HEK293 (cell line): ENCODE measurements around the gene SLC4A1.
A peak's percentile ranks its signal among the peaks of the same experiment; 100 is the strongest.

Experiments used
- CTCF ChIA-PET: fragments of 350-600 bp; formaldehyde crosslinking; extraction: SDS; loops from one replicate; lab custom pipeline; 2021; ENCODE audit warnings: antibody characterized with exemption; lab: Yijun Ruan, JAX
- POLR2A ChIA-PET: fragments of 300-600 bp; formaldehyde crosslinking; extraction: SDS; loops from one replicate; lab custom pipeline; 2020; ENCODE audit warnings: antibody characterized with exemption, inconsistent platforms; lab: Yijun Ruan, JAX
- H3K27ac ChIP-seq: fragments of 200-500 bp; sonication (Bioruptor generic); 2 replicates; pipeline ENCODE4 v1.5.1; 2014; ENCODE audit warnings: low read depth, low read length, control low read depth, inconsistent platforms; ENCODE audit errors: extremely low read depth
- H3K36me3 ChIP-seq, 2 experiments: fragments of 200-500 bp in 1 of 2; sonication (Bioruptor generic) in 1 of 2; 1 replicate in 1 of 2; 2 replicates in 1 of 2; pipeline ENCODE4 v1.5.1; 2014 to 2017; ENCODE audit warnings: inconsistent platforms in 2 of 2, low read length in 2 of 2; ENCODE audit not compliant: control insufficient read depth in 2 of 2, insufficient read depth in 1 of 2
- H3K4me1 ChIP-seq: fragments of 200-500 bp; sonication (Bioruptor generic); 2 replicates; pipeline ENCODE4 v1.5.1; 2014; ENCODE audit warnings: mild to moderate bottlenecking, low read length, inconsistent platforms; ENCODE audit not compliant: control insufficient read depth, insufficient read depth
- H3K4me3 ChIP-seq: 2 replicates; pipeline ENCODE4 v1.5.1; 2011; ENCODE audit warnings: low read depth, mild to moderate bottlenecking, control low read depth, low read length, moderate library complexity
- H3K9me3 ChIP-seq: fragments of 200-500 bp; sonication (Bioruptor generic); 2 replicates; pipeline ENCODE4 v1.5.1; 2014; ENCODE audit warnings: low read depth, low read length, inconsistent platforms; ENCODE audit not compliant: control insufficient read depth, insufficient read depth
- BCL11B ChIP-seq: fragments of 450-650 bp; formaldehyde crosslinking; IDR thresholded peaks from 2 replicates; pipeline ENCODE4 v1.5.1; 2016; ENCODE audit warnings: low read depth, missing biosample characterization, missing genetic modification characterization
- INSM2 ChIP-seq: fragments of 450-650 bp; formaldehyde crosslinking; IDR thresholded peaks from 2 replicates; pipeline ENCODE4 v1.5.1; 2016; ENCODE audit warnings: missing biosample characterization, missing genetic modification characterization
- KLF8 ChIP-seq: fragments of 450-650 bp; formaldehyde crosslinking; IDR thresholded peaks from 2 replicates; pipeline ENCODE4 v1.5.1; 2016; ENCODE audit warnings: missing biosample characterization, missing genetic modification characterization
- KLF9 ChIP-seq: fragments of 450-650 bp; formaldehyde crosslinking; IDR thresholded peaks from 2 replicates; pipeline ENCODE4 v1.5.1; 2016; ENCODE audit warnings: missing biosample characterization, missing genetic modification characterization, low read depth
- PRDM1 ChIP-seq: fragments of 450-650 bp; formaldehyde crosslinking; IDR thresholded peaks from 2 replicates; pipeline ENCODE4; 2016; ENCODE audit warnings: missing biosample characterization, missing genetic modification characterization
- PRDM6 ChIP-seq: fragments of 450-650 bp; formaldehyde crosslinking; IDR thresholded peaks from 2 replicates; pipeline ENCODE4 v1.5.1; 2017; ENCODE audit warnings: missing biosample characterization, missing genetic modification characterization
- SP2 ChIP-seq: fragments of 450-650 bp; formaldehyde crosslinking; IDR thresholded peaks from 2 replicates; pipeline ENCODE4 v1.5.1; 2016; ENCODE audit warnings: missing biosample characterization, missing genetic modification characterization
- TCF7L2 ChIP-seq: IDR thresholded peaks from 2 replicates; pipeline ENCODE4 v1.6.1; 2011; ENCODE audit warnings: low read depth, mild to moderate bottlenecking, inconsistent platforms, low read length, moderate library complexity, borderline replicate concordance
- WT1 ChIP-seq: fragments of 450-650 bp; formaldehyde crosslinking; IDR thresholded peaks from 2 replicates; pipeline ENCODE4 v1.5.1; 2016; ENCODE audit warnings: missing biosample characterization, missing genetic modification characterization
- ZBTB10 ChIP-seq: fragments of 450-650 bp; formaldehyde crosslinking; IDR thresholded peaks from 2 replicates; pipeline ENCODE4 v1.5.1; 2016; ENCODE audit warnings: missing biosample characterization, missing genetic modification characterization
- ZBTB21 ChIP-seq: fragments of 450-650 bp; formaldehyde crosslinking; IDR thresholded peaks from 2 replicates; pipeline ENCODE4 v1.5.1; 2017; ENCODE audit warnings: missing biosample characterization, missing genetic modification characterization
- ZBTB48 ChIP-seq: fragments of 450-650 bp; formaldehyde crosslinking; IDR thresholded peaks from 2 replicates; pipeline ENCODE4 v1.5.1; 2016; ENCODE audit warnings: missing biosample characterization, missing genetic modification characterization
- ZBTB8A ChIP-seq: fragments of 450-650 bp; formaldehyde crosslinking; IDR thresholded peaks from 2 replicates; pipeline ENCODE4 v1.5.1; 2016; ENCODE audit warnings: missing biosample characterization, missing genetic modification characterization
- ZFP41 ChIP-seq: fragments of 450-650 bp; formaldehyde crosslinking; IDR thresholded peaks from 2 replicates; pipeline ENCODE4 v1.5.1; 2016; ENCODE audit warnings: missing biosample characterization, missing genetic modification characterization, borderline replicate concordance
- ZIC2 ChIP-seq: fragments of 450-650 bp; formaldehyde crosslinking; IDR thresholded peaks from 2 replicates; pipeline ENCODE4 v1.5.1; 2016; ENCODE audit warnings: missing biosample characterization, missing genetic modification characterization
- ZNF132 ChIP-seq: fragments of 450-650 bp; formaldehyde crosslinking; IDR thresholded peaks from 2 replicates; pipeline ENCODE4 v1.5.1; 2017; ENCODE audit warnings: missing biosample characterization, missing genetic modification characterization, borderline replicate concordance
- ZNF138 ChIP-seq: fragments of 450-650 bp; formaldehyde crosslinking; IDR thresholded peaks from 2 replicates; pipeline ENCODE4 v1.5.1; 2016; ENCODE audit warnings: missing biosample characterization, missing genetic modification characterization, borderline replicate concordance
- ZNF18 ChIP-seq: fragments of 450-650 bp; formaldehyde crosslinking; IDR thresholded peaks from 2 replicates; pipeline ENCODE4 v1.5.1; 2016; ENCODE audit warnings: missing biosample characterization, missing genetic modification characterization
- ZNF211 ChIP-seq: fragments of 450-650 bp; formaldehyde crosslinking; IDR thresholded peaks from 2 replicates; pipeline ENCODE4 v1.5.1; 2016; ENCODE audit warnings: low read depth, missing biosample characterization, missing genetic modification characterization
- ZNF404 ChIP-seq: fragments of 450-650 bp; formaldehyde crosslinking; IDR thresholded peaks from 2 replicates; pipeline ENCODE4 v1.5.1; 2017; ENCODE audit warnings: missing biosample characterization, missing genetic modification characterization
- ZNF426 ChIP-seq: fragments of 450-650 bp; formaldehyde crosslinking; IDR thresholded peaks from 2 replicates; pipeline ENCODE4 v1.5.1; 2017; ENCODE audit warnings: missing biosample characterization, missing genetic modification characterization, mild to moderate bottlenecking, inconsistent platforms, moderate library complexity
- ZNF521 ChIP-seq: fragments of 450-650 bp; formaldehyde crosslinking; IDR thresholded peaks from 2 replicates; pipeline ENCODE4 v1.5.1; 2017; ENCODE audit warnings: missing biosample characterization, mild to moderate bottlenecking, missing genetic modification characterization
- ZNF596 ChIP-seq: fragments of 450-650 bp; IDR thresholded peaks from 2 replicates; pipeline ENCODE4 v1.5.0; 2018; ENCODE audit warnings: missing biosample characterization, mild to moderate bottlenecking, missing genetic modification characterization, moderate library complexity
- ZNF624 ChIP-seq: fragments of 450-650 bp; formaldehyde crosslinking; IDR thresholded peaks from 2 replicates; pipeline ENCODE4 v1.5.1; 2017; ENCODE audit warnings: missing biosample characterization, missing genetic modification characterization
- ZNF664 ChIP-seq: fragments of 450-650 bp; formaldehyde crosslinking; IDR thresholded peaks from 2 replicates; pipeline ENCODE4 v1.5.1; 2016; ENCODE audit warnings: missing biosample characterization, missing genetic modification characterization
- ZNF670 ChIP-seq: fragments of 450-650 bp; formaldehyde crosslinking; IDR thresholded peaks from 2 replicates; pipeline ENCODE4 v1.5.1; 2016; ENCODE audit warnings: missing biosample characterization, missing genetic modification characterization, low read depth
- ZNF677 ChIP-seq: fragments of 450-650 bp; IDR thresholded peaks from 2 replicates; pipeline ENCODE4 v1.5.0; 2018; ENCODE audit warnings: missing biosample characterization, mild to moderate bottlenecking, missing genetic modification characterization, moderate library complexity
- ZNF768 ChIP-seq: fragments of 450-650 bp; formaldehyde crosslinking; IDR thresholded peaks from 2 replicates; pipeline ENCODE4 v1.5.1; 2018; ENCODE audit warnings: missing biosample characterization, mild to moderate bottlenecking, missing genetic modification characterization

Gene SLC4A1

GRCh38 chr17:44236444-44236991 is 31.4 kb downstream of the SLC4A1 start:
- H3K36me3 ChIP-seq, result no peaks in the 10 kb centered on the region
- H3K9me3 ChIP-seq, result no peaks in the 10 kb centered on the region
- H3K4me3 ChIP-seq, result no peak overlapping the region
- ChIA-PET POLR2A (interaction anchor here (1.0 kb wide), 1 partner anchor 15 kb away, joined by 5 read pairs; no protein-coding TSS in a partner anchor), CTCF (interaction anchor here (0.6 to 1.2 kb wide), 2 partner anchors 11 to 33 kb away, joined by 3 to 4 read pairs; no protein-coding TSS in a partner anchor)
- peaks cover 10% of the 10 kb centered on the region for H3K4me1 ChIP-seq
- no peak overlapping the region for H3K27ac ChIP-seq
- TF ChIP-seq ZNF677 (tag by site-specific recombination) (no peak), ZNF664 (peak; percentile 87; the same call in 1 of the 2 replicates)

GRCh38 chr17:44235583-44235936 is 32.4 kb downstream of the SLC4A1 start:
- H3K36me3 ChIP-seq, result no peaks in the 10 kb centered on the region
- CTCF ChIA-PET, result no interaction called here
- peak overlapping the region; percentile 53; the same call in 1 of the 2 replicates for H3K27ac ChIP-seq
- POLR2A ChIA-PET, result interaction anchor here (1.4 to 1.7 kb wide), 2 partner anchors 11 to 14 kb away, joined by 5 to 7 read pairs; no protein-coding TSS in a partner anchor
- H3K9me3 ChIP-seq, result no peaks in the 10 kb centered on the region
- peaks cover 10% of the 10 kb centered on the region for H3K4me1 ChIP-seq
- H3K4me3 ChIP-seq, result no peak overlapping the region
- TF ChIP-seq ZNF132 (tag by site-specific recombination), result no peak
- no peak for TF ChIP-seq ZNF18 (tag by site-specific recombination)
- no peak for TF ChIP-seq ZNF596 (tag by site-specific recombination)
- TF ChIP-seq INSM2 (tag by site-specific recombination), result no peak
- no peak; the same call in 1 of the 2 replicates for TF ChIP-seq ZIC2
- no peak for TF ChIP-seq ZBTB10 (tag by site-specific recombination)
- no peak for TF ChIP-seq ZNF211 (tag by site-specific recombination)
- no peak for TF ChIP-seq KLF9 (tag by site-specific recombination)
- TF ChIP-seq TCF7L2, result no peak
- TF ChIP-seq PRDM1 (tag by site-specific recombination), result peak; percentile 40; the same call in 1 of the 2 replicates
- TF ChIP-seq ZNF138 (tag by site-specific recombination), result no peak
- TF ChIP-seq ZNF670 (tag by site-specific recombination), result no peak
- TF ChIP-seq ZNF404 (tag by site-specific recombination), result no peak
- TF ChIP-seq SP2 (tag by site-specific recombination), result peak; percentile 20; the same call in 1 of the 2 replicates
- TF ChIP-seq ZBTB8A (tag by site-specific recombination), result no peak
- no peak for TF ChIP-seq ZNF768 (tag by site-specific recombination)
- TF ChIP-seq WT1 (tag by site-specific recombination), result no peak
- no peak for TF ChIP-seq ZFP41 (tag by site-specific recombination)
- no peak for TF ChIP-seq ZBTB48
- no peak for TF ChIP-seq BCL11B (tag by site-specific recombination)
- TF ChIP-seq ZNF521, result no peak
- TF ChIP-seq ZNF624 (tag by site-specific recombination), result no peak
- TF ChIP-seq KLF8, result no peak; the same call in 1 of the 2 replicates
- no peak for TF ChIP-seq ZBTB21 (tag by site-specific recombination)
- no peak for TF ChIP-seq ZNF426 (tag by site-specific recombination)
- no peak for TF ChIP-seq PRDM6 (tag by site-specific recombination)
